Neural progenitor cell (in vitro differentiated cells): Measurements from ENCODE around the gene LINS1. TPM values are rescaled to one million over a fixed set of nuclear protein-coding genes. Genes with fewer than 3 reads are reported as not detected.
A peak's percentile ranks its signal among the peaks of the same experiment; 100 is the strongest.

Experiments
- DNase-seq: peaks from one replicate; pipeline ENCODE4 v3.0.0-alpha.2; 2016; ENCODE audit warnings: low spot score
- H2AFZ ChIP-seq: fragments of 200-600 bp; sonication (generic); replicated peaks from 2 replicates; pipeline ENCODE4 v1.6.1; 2016; ENCODE audit warnings: antibody characterized with exemption
- H3F3A ChIP-seq: fragments of 200-600 bp; sonication (generic); 2 replicates; pipeline ENCODE4 v1.6.1; 2016; ENCODE audit warnings: antibody characterized with exemption, low read depth
- H3K27ac ChIP-seq: fragments of 200-600 bp; sonication (generic); 2 replicates; pipeline ENCODE4 v1.5.1; 2016; ENCODE audit warnings: mild to moderate bottlenecking
- H3K27me3 ChIP-seq: fragments of 200-600 bp; sonication (generic); 2 replicates; pipeline ENCODE4 v1.6.1; 2016; ENCODE audit warnings: mild to moderate bottlenecking, moderate library complexity
- H3K36me3 ChIP-seq: fragments of 200-600 bp; sonication (generic); 2 replicates; pipeline ENCODE4 v1.5.1; 2016
- H3K4me1 ChIP-seq: fragments of 200-600 bp; sonication (generic); 2 replicates; pipeline ENCODE4 v1.6.1; 2016; ENCODE audit warnings: mixed run types
- H3K4me2 ChIP-seq: fragments of 200-600 bp; sonication (generic); 2 replicates; pipeline ENCODE4 v1.6.1; 2016
- H3K4me3 ChIP-seq: fragments of 200-600 bp; sonication (generic); 2 replicates; pipeline ENCODE4 v1.5.1; 2016
- H3K79me2 ChIP-seq: fragments of 200-600 bp; sonication (generic); 2 replicates; pipeline ENCODE4 v1.6.1; 2016; ENCODE audit warnings: low read depth
- H3K9ac ChIP-seq: fragments of 200-600 bp; sonication (generic); 2 replicates; pipeline ENCODE4 v1.6.1; 2016
- H3K9me3 ChIP-seq: fragments of 200-600 bp; sonication (generic); 2 replicates; pipeline ENCODE4 v1.5.1; 2016; ENCODE audit warnings: low read depth
- H4K20me1 ChIP-seq: fragments of 200-600 bp; sonication (generic); 2 replicates; pipeline ENCODE4 v1.6.1; 2016; ENCODE audit warnings: low read depth
- H3K27ac Mint-ChIP-seq: 3 replicates; pipeline ENCODE4 v1.8.0; 2021; ENCODE audit warnings: mixed read lengths
- H3K27me3 Mint-ChIP-seq: 2 replicates; pipeline ENCODE4 v1.8.0; 2022; ENCODE audit warnings: low read depth, mild to moderate bottlenecking, inconsistent platforms, moderate library complexity, mixed read lengths; ENCODE audit not compliant: insufficient read depth
- H3K36me3 Mint-ChIP-seq: 3 replicates; pipeline ENCODE4 v1.8.0; 2021; ENCODE audit warnings: mixed read lengths
- H3K4me1 Mint-ChIP-seq: 3 replicates; pipeline ENCODE4 v1.8.0; 2021; ENCODE audit warnings: mixed read lengths
- H3K4me3 Mint-ChIP-seq: 3 replicates; pipeline ENCODE4 v1.8.0; 2021; ENCODE audit warnings: mild to moderate bottlenecking, moderate library complexity, mixed read lengths
- H3K9me3 Mint-ChIP-seq: 3 replicates; pipeline ENCODE4 v1.8.0; 2020; ENCODE audit warnings: mixed read lengths
- CTCF ChIP-seq: fragments of 200-600 bp; sonication (generic); IDR thresholded peaks from 2 replicates; pipeline ENCODE4 v1.5.1; 2017; ENCODE audit warnings: antibody characterized with exemption, mild to moderate bottlenecking
- EZH2 ChIP-seq: fragments of 200-600 bp; sonication (generic); IDR thresholded peaks from 2 replicates; pipeline ENCODE4 v1.6.1; 2017; ENCODE audit warnings: antibody characterized with exemption, mild to moderate bottlenecking, moderate library complexity
- EZH2phosphoT487 ChIP-seq: fragments of 200-600 bp; sonication (generic); IDR thresholded peaks from 2 replicates; pipeline ENCODE4 v1.6.1; 2017; ENCODE audit warnings: antibody characterized with exemption
- total RNA-seq: library from RNA; depleted of rRNA; stranded (reverse); fragments of >200 nt; gene quantifications from 2 replicates; pipeline ENCODE4 v1.2.3, GENCODE V29; 2015; ENCODE audit warnings: low replicate concordance

Gene LINS1
- total RNA-seq, 1 donor from 2014 or later, result 18.7 TPM

- H3K79me2 ChIP-seq, result no peaks in the 10 kb centered on the region
- H3K4me2 ChIP-seq, result no peak overlapping the region
- Mint-ChIP-seq H3K27ac (no peak overlapping the region), H3K4me3 (no peak overlapping the region), H3K4me1 (no peaks in the 10 kb centered on the region), H3K9me3 (no peaks in the 10 kb centered on the region), H3K27me3 (no peaks in the 10 kb centered on the region), H3K36me3 (peaks cover 3% of the 10 kb centered on the region)
- DNase-seq, result no peak
- H3F3A ChIP-seq, result no peaks in the 10 kb centered on the region
- H2AFZ ChIP-seq, result no peak overlapping the region
- no peak overlapping the region for H3K27ac ChIP-seq
- H3K9ac ChIP-seq, result no peak overlapping the region
- H3K36me3 ChIP-seq, result no peaks in the 10 kb centered on the region
- H3K4me1 ChIP-seq, result no peaks in the 10 kb centered on the region
- H4K20me1 ChIP-seq, result no peaks in the 10 kb centered on the region
- no peaks in the 10 kb centered on the region for H3K27me3 ChIP-seq
- no peak overlapping the region for H3K4me3 ChIP-seq
- no peaks in the 10 kb centered on the region for H3K9me3 ChIP-seq
- TF ChIP-seq CTCF, result no peak
- no peak for TF ChIP-seq EZH2phosphoT487
- TF ChIP-seq EZH2, result no peak
Observed at GRCh38 chr15:100565591-100565990, 36.4 kb downstream of the LINS1 start.

- no peak overlapping the region for H3K4me3 ChIP-seq
- Mint-ChIP-seq H3K27ac (no peak overlapping the region), H3K4me1 (no peaks in the 10 kb centered on the region), H3K27me3 (peaks cover 4% of the 10 kb centered on the region), H3K4me3 (no peak overlapping the region), H3K9me3 (peaks cover 16% of the 10 kb centered on the region), H3K36me3 (peaks cover 4% of the 10 kb centered on the region)
- no peaks in the 10 kb centered on the region for H4K20me1 ChIP-seq
- no peak for TF ChIP-seq CTCF
- TF ChIP-seq EZH2phosphoT487, result no peak
- TF ChIP-seq EZH2, result no peak
- no peak overlapping the region for H3K27ac ChIP-seq
- no peak for DNase-seq
- H2AFZ ChIP-seq, result no peak overlapping the region
- H3K9me3 ChIP-seq, result no peaks in the 10 kb centered on the region
- H3K4me2 ChIP-seq, result no peak overlapping the region
- no peaks in the 10 kb centered on the region for H3F3A ChIP-seq
- no peaks in the 10 kb centered on the region for H3K4me1 ChIP-seq
- H3K79me2 ChIP-seq, result no peaks in the 10 kb centered on the region
- no peak overlapping the region for H3K9ac ChIP-seq
- no peaks in the 10 kb centered on the region for H3K36me3 ChIP-seq
- no peaks in the 10 kb centered on the region for H3K27me3 ChIP-seq
Observed at GRCh38 chr15:100560323-100560722, 41.7 kb downstream of the LINS1 start.

- Histone ChIP-seq H2AFZ (no peak overlapping the region), H3K79me2 (no peaks in the 10 kb centered on the region), H3K4me2 (no peak overlapping the region), H3K4me3 (no peak overlapping the region), H3F3A (no peaks in the 10 kb centered on the region), H3K4me1 (no peaks in the 10 kb centered on the region), H3K27ac (no peak overlapping the region), H3K9ac (no peak overlapping the region), H3K36me3 (no peaks in the 10 kb centered on the region), H3K9me3 (no peaks in the 10 kb centered on the region), H3K27me3 (no peaks in the 10 kb centered on the region), H4K20me1 (no peaks in the 10 kb centered on the region)
- peaks cover 24% of the 10 kb centered on the region for H3K9me3 Mint-ChIP-seq
- H3K27me3 Mint-ChIP-seq, result peaks cover 4% of the 10 kb centered on the region
- TF ChIP-seq EZH2, result no peak
- no peak for TF ChIP-seq CTCF
- no peak for TF ChIP-seq EZH2phosphoT487
- peaks cover 7% of the 10 kb centered on the region for H3K36me3 Mint-ChIP-seq
- peak overlapping the region; percentile 36 for H3K4me3 Mint-ChIP-seq
- DNase-seq, result no peak
- no peaks in the 10 kb centered on the region for H3K4me1 Mint-ChIP-seq
- H3K27ac Mint-ChIP-seq, result no peak overlapping the region
Observed at GRCh38 chr15:100559330-100559729, 42.7 kb downstream of the LINS1 start.
